ENCODE results near the gene CUL3.

DNA sequence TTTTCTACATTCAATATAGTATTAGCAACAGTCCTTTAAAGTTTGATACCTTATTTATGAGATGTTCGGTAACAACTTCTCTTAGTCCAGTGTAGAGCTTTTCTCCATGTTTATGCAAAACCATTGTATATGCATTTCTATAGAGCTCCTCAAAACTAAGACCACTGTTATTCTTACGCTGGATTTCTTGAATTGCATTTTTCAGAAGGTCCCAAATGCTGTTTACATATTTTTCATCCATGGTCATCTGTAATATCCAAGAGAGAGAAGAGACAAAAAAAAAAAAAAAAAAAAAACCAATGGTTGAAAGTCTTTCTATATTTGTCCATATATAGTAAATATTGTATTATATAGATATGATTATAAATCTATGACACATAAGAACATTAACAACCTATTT, 27.6 kb downstream of the CUL3 start:
- no peak for TF ChIP-seq SUZ12 (IDR thresholded peaks at IDR 0.05; ENCODE audit: low read length)
- TF ChIP-seq, protein P1, sequence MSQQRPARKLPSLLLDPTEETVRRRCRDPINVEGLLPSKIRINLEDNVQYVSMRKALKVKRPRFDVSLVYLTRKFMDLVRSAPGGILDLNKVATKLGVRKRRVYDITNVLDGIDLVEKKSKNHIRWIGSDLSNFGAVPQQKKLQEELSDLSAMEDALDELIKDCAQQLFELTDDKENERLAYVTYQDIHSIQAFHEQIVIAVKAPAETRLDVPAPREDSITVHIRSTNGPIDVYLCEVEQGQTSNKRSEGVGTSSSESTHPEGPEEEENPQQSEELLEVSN (IDR thresholded peaks at IDR 0.05): no peak

Data from H1 (cell line).